ENCODE results near the gene ZNF280A.
"Not testable (repeated sequence)": the region's sequence is repeated elsewhere in the genome, so short reads cannot be mapped to it uniquely, and the experiment has no call there.

Gene ZNF280A

DNA sequence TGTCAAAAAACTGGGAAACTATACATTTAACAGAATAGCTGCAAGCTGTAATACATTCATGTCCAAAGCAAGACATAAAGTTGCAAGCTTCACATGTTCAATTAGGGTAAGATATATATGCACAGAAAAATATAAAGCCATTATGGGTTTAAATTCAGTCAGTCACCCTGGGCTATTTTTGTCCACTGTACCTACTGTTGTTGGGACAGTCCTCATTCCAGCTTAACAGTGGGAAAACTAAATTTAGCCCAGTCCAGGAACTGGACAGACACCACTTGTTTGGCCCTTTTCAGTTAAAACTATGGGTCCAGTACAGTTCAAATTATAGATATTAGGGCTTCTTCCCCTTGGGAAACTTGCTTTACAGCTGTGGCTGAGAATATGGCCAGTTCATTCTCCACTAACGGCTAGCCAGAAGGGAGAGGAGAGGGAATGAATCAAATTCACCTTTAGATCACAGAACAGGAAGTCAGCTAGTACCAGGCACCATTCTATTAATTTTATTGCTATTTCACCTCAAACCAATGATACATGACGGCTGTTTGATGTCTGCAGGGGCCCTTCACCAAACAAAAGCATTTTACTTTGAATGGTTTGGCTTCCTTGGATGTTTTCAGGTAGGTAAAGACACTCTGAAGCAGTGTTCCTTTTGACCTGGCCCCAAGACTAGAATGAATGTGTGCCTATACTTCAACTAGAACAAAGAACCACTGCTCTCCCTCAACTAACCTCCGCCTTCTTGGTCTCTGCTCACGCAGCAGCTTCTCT is 33.8 kb downstream of the ZNF280A start:
- H3K36me3 ChIP-seq (ENCODE audit: insufficient read depth, low read length) = no peaks in the 10 kb centered on the region
- H3K4me3 ChIP-seq (ENCODE audit: low read depth, low read length) = no peak overlapping the region
- H2AFZ ChIP-seq (ENCODE audit: low read length, unreplicated experiment) = no peak overlapping the region
- H3K79me2 ChIP-seq (ENCODE audit: control insufficient read depth, insufficient read depth, low read length, unreplicated experiment) = no peaks in the 10 kb centered on the region
- no peaks in the 10 kb centered on the region for H3K27me3 ChIP-seq (ENCODE audit: insufficient read depth, low read length)
- H3K4me1 ChIP-seq (ENCODE audit: control insufficient read depth, insufficient read depth, low read length, unreplicated experiment) = no peaks in the 10 kb centered on the region
- no peak overlapping the region for H3K27ac ChIP-seq (ENCODE audit: low read depth, low read length)

GRCh38 chr22:22485524-22485923 is 34.5 kb downstream of the ZNF280A start:
- Histone ChIP-seq H3K27ac (ENCODE audit: low read depth, low read length) (no peak overlapping the region), H3K36me3 (ENCODE audit: insufficient read depth, low read length) (no peaks in the 10 kb centered on the region), H3K4me3 (ENCODE audit: low read depth, low read length) (no peak overlapping the region), H3K79me2 (ENCODE audit: control insufficient read depth, insufficient read depth, low read length, unreplicated experiment) (no peaks in the 10 kb centered on the region), H2AFZ (ENCODE audit: low read length, unreplicated experiment) (no peak overlapping the region), H3K27me3 (ENCODE audit: insufficient read depth, low read length) (no peaks in the 10 kb centered on the region), H3K4me1 (ENCODE audit: control insufficient read depth, insufficient read depth, low read length, unreplicated experiment) (no peaks in the 10 kb centered on the region)

DNA sequence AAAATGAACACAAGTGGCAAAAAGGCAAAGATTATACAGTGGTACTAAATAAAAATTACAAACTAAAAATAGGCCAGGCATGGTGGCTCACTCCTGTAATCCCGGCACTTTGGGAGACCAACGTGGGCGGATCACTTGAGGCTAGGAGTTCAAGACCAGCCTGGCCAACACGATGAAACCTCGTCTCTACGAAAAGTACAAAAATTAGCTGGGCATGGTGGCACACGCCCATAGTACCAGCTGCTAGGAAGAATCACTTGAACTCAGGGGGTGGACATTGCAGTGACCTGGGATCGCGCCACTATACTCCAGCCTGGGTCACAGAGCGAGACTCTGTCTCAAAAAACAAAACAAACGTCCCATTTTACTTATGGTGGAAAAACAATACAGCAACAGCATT is 36.0 kb downstream of the ZNF280A start:
- Histone ChIP-seq H3K27me3 (ENCODE audit: insufficient read depth, low read length) (no peaks in the 10 kb centered on the region), H3K79me2 (ENCODE audit: control insufficient read depth, insufficient read depth, low read length, unreplicated experiment) (no peaks in the 10 kb centered on the region), H3K4me3 (ENCODE audit: low read depth, low read length) (no peak overlapping the region), H3K36me3 (ENCODE audit: insufficient read depth, low read length) (no peaks in the 10 kb centered on the region), H2AFZ (ENCODE audit: low read length, unreplicated experiment) (no peak overlapping the region), H3K27ac (ENCODE audit: low read depth, low read length) (no peak overlapping the region), H3K4me1 (ENCODE audit: control insufficient read depth, insufficient read depth, low read length, unreplicated experiment) (no peaks in the 10 kb centered on the region)

DNA sequence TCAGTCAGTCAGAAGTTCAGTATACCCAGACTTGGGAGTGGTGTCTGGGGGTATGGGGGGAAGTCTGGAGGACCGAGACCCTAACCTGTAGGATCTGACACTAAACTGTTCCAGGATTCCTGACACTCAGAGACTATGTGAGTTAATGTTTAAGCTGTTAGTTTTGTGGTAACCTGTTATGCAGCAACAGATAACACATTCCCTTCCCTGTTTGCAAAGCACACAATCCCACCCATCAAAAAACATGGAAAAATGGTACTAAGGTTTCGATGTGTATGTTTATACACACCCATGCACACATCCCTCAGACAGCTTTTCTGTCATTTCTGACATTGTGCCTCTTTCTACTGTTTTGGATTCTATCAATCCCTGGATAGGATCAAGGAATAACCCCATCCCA is 39.1 kb downstream of the ZNF280A start:
- H3K36me3 ChIP-seq (ENCODE audit: insufficient read depth, low read length) = no peaks in the 10 kb centered on the region
- H3K4me3 ChIP-seq (ENCODE audit: low read depth, low read length) = no peak overlapping the region
- H3K27ac ChIP-seq (ENCODE audit: low read depth, low read length) = no peak overlapping the region
- H3K79me2 ChIP-seq (ENCODE audit: control insufficient read depth, insufficient read depth, low read length, unreplicated experiment) = no peaks in the 10 kb centered on the region
- H3K4me1 ChIP-seq (ENCODE audit: control insufficient read depth, insufficient read depth, low read length, unreplicated experiment) = no peaks in the 10 kb centered on the region
- H3K27me3 ChIP-seq (ENCODE audit: insufficient read depth, low read length) = no peaks in the 10 kb centered on the region
- no peak overlapping the region for H2AFZ ChIP-seq (ENCODE audit: low read length, unreplicated experiment)

- no peak overlapping the region for H3K27ac ChIP-seq (ENCODE audit: low read depth, low read length)
- no peaks in the 10 kb centered on the region for H3K36me3 ChIP-seq (ENCODE audit: insufficient read depth, low read length)
- H2AFZ ChIP-seq (ENCODE audit: low read length, unreplicated experiment) = no peak overlapping the region
- no peaks in the 10 kb centered on the region for H3K4me1 ChIP-seq (ENCODE audit: control insufficient read depth, insufficient read depth, low read length, unreplicated experiment)
- H3K79me2 ChIP-seq (ENCODE audit: control insufficient read depth, insufficient read depth, low read length, unreplicated experiment) = no peaks in the 10 kb centered on the region
- no peaks in the 10 kb centered on the region for H3K27me3 ChIP-seq (ENCODE audit: insufficient read depth, low read length)
- H3K4me3 ChIP-seq (ENCODE audit: low read depth, low read length) = no peak overlapping the region
Observed at GRCh38 chr22:22479999-22480532, 40.0 kb downstream of the ZNF280A start.

DNA sequence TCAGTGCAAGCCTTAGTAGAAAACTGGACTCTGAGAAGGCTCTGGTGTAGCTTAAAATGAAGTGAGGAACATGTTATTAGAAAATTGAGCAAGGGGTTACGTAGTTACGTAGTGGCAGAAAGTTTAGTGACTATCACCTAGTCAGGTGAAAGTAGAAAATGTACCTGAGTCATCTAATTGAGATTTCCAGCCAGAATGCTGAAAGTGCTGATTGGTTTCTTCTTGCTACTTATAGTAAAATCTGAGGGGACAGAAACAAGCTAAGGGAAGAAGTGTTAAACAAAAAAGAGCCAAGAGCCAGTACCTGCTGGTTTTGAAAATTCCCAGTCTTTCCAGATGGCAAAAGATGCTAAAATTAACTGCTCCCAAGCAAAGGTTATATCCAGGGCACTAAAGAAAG is 41.0 kb downstream of the ZNF280A start:
- Histone ChIP-seq H3K79me2 (ENCODE audit: control insufficient read depth, insufficient read depth, low read length, unreplicated experiment) (no peaks in the 10 kb centered on the region), H3K27me3 (ENCODE audit: insufficient read depth, low read length) (no peaks in the 10 kb centered on the region), H3K36me3 (ENCODE audit: insufficient read depth, low read length) (no peaks in the 10 kb centered on the region), H2AFZ (ENCODE audit: low read length, unreplicated experiment) (no peak overlapping the region), H3K4me1 (ENCODE audit: control insufficient read depth, insufficient read depth, low read length, unreplicated experiment) (no peaks in the 10 kb centered on the region), H3K27ac (ENCODE audit: low read depth, low read length) (no peak overlapping the region), H3K4me3 (ENCODE audit: low read depth, low read length) (no peak overlapping the region)

GRCh38 chr22:22478470-22478869 is 41.6 kb downstream of the ZNF280A start:
- no peaks in the 10 kb centered on the region for H3K36me3 ChIP-seq (ENCODE audit: insufficient read depth, low read length)
- H3K27ac ChIP-seq (ENCODE audit: low read depth, low read length) = no peak overlapping the region
- no peak overlapping the region for H3K4me3 ChIP-seq (ENCODE audit: low read depth, low read length)
- no peaks in the 10 kb centered on the region for H3K79me2 ChIP-seq (ENCODE audit: control insufficient read depth, insufficient read depth, low read length, unreplicated experiment)
- no peaks in the 10 kb centered on the region for H3K27me3 ChIP-seq (ENCODE audit: insufficient read depth, low read length)
- H2AFZ ChIP-seq (ENCODE audit: low read length, unreplicated experiment) = no peak overlapping the region
- no peaks in the 10 kb centered on the region for H3K4me1 ChIP-seq (ENCODE audit: control insufficient read depth, insufficient read depth, low read length, unreplicated experiment)

DNA sequence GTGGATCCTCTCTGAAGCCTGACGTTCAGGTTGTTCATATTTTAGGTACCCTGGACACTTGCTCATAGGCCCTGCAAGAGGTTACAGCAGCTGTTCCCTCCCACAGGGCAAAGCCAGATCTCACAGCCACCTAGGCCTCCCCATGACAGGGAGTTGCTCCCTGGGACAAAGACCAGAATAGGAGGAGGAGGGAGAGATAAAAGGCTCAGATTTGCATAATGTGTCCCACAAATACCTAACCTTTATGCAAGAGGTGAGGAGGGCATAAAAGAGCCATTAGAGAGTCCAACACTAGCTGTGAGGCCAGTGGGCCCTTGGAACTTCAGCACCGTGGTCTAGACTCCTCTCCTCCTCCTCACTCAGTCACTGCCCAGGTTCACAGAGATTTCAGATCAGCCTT is 45.3 kb downstream of the ZNF280A start:
- Histone ChIP-seq H3K36me3 (ENCODE audit: insufficient read depth, low read length) (no peaks in the 10 kb centered on the region), H3K27me3 (ENCODE audit: insufficient read depth, low read length) (no peaks in the 10 kb centered on the region), H3K79me2 (ENCODE audit: control insufficient read depth, insufficient read depth, low read length, unreplicated experiment) (no peaks in the 10 kb centered on the region), H2AFZ (ENCODE audit: low read length, unreplicated experiment) (no peak overlapping the region), H3K4me1 (ENCODE audit: control insufficient read depth, insufficient read depth, low read length, unreplicated experiment) (no peaks in the 10 kb centered on the region), H3K4me3 (ENCODE audit: low read depth, low read length) (no peak overlapping the region), H3K27ac (ENCODE audit: low read depth, low read length) (no peak overlapping the region)

- H3K27ac ChIP-seq (ENCODE audit: low read depth, low read length); H2AFZ ChIP-seq (ENCODE audit: low read length, unreplicated experiment); H3K27me3 ChIP-seq (ENCODE audit: insufficient read depth, low read length); H3K4me3 ChIP-seq (ENCODE audit: low read depth, low read length); H3K79me2 ChIP-seq (ENCODE audit: control insufficient read depth, insufficient read depth, low read length, unreplicated experiment); H3K4me1 ChIP-seq (ENCODE audit: control insufficient read depth, insufficient read depth, low read length, unreplicated experiment); H3K36me3 ChIP-seq (ENCODE audit: insufficient read depth, low read length): not testable (repeated sequence)
Observed at GRCh38 chr22:22471104-22471503, 49.0 kb downstream of the ZNF280A start.

DNA sequence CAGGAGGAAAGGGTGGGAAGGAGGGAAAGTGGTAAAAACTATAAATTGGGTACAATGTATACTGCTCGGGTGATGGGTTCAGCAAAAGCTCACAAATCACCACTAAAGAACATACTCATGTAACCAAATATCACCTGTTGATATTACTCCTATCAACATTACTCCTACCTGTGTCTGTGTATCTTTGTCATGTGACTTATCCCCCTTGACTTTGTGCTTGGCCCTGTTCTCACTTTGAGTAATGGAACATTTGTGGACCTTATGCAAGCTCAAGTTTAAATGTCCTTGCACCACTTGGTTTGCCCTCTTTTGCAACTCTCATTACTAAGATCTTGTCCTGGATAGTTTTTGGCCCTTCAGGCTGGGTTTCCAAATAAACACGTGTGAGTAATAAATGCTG is 50.5 kb downstream of the ZNF280A start:
- H2AFZ ChIP-seq (ENCODE audit: low read length, unreplicated experiment) = no peak overlapping the region
- no peak overlapping the region for H3K27ac ChIP-seq (ENCODE audit: low read depth, low read length)
- H3K4me3 ChIP-seq (ENCODE audit: low read depth, low read length) = no peak overlapping the region

DNA sequence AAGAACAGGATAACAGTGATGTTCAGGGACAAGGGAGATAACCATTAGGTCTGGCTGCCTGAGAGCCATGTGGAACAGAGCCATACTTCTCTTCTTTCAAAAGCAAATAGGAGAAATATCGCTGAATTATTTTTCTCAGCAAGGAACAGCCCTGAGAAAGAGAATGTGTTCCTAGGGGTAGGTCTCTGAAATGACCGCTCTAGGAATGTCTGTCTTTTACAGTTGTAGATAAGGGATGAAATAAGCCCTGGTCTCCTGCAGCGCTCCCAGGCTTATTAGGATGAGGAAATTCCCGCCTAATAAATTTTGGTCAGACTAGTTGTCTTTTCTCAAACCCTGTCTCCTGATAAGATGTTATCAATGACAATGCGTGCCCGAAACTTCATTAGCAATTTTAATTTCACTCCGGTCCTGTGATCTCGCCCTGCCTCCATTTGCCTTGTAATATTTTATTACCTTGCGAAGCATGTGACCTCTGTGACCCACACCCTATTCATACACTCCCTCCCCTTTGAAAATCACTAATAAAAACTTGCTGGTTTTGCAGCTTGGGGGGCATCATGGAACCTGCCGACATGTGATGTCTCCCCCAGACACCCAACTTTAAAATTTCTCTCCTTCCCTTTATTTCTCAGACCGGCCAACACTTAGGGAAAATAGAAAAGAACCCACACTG is 51.1 kb downstream of the ZNF280A start:
- H3K4me1 ChIP-seq (ENCODE audit: control insufficient read depth, insufficient read depth, low read length, unreplicated experiment); H3K27ac ChIP-seq (ENCODE audit: low read depth, low read length); H3K36me3 ChIP-seq (ENCODE audit: insufficient read depth, low read length); H3K79me2 ChIP-seq (ENCODE audit: control insufficient read depth, insufficient read depth, low read length, unreplicated experiment); H2AFZ ChIP-seq (ENCODE audit: low read length, unreplicated experiment); H3K4me3 ChIP-seq (ENCODE audit: low read depth, low read length); H3K27me3 ChIP-seq (ENCODE audit: insufficient read depth, low read length): not testable (repeated sequence)

More for the DNA sequence above, 50.5 kb downstream of the ZNF280A start:
- H3K4me1 ChIP-seq (ENCODE audit: control insufficient read depth, insufficient read depth, low read length, unreplicated experiment) = no peaks in the 10 kb centered on the region
- H3K27me3 ChIP-seq (ENCODE audit: insufficient read depth, low read length) = peaks cover 3% of the 10 kb centered on the region; the same call in 1 of the 2 replicates
- no peaks in the 10 kb centered on the region for H3K79me2 ChIP-seq (ENCODE audit: control insufficient read depth, insufficient read depth, low read length, unreplicated experiment)
- H3K36me3 ChIP-seq (ENCODE audit: insufficient read depth, low read length) = no peaks in the 10 kb centered on the region

Data from ACC112 (cell line).